Esophagus (tissue), 2 donors: ENCODE data around the gene PRX. TPM values are rescaled to one million over a fixed set of nuclear protein-coding genes. Genes with fewer than 3 reads are reported as not detected.

Source experiments
- H3K27ac ChIP-seq, 2 donors: one replicate each; pipeline ENCODE4 v1.5.1; 2013; ENCODE audit warnings: low read depth in 2 of 2, mild to moderate bottlenecking in 2 of 2, inconsistent platforms in 1 of 2, low read length in 1 of 2, moderate library complexity in 1 of 2
- H3K27me3 ChIP-seq, 2 donors: one replicate each; pipeline ENCODE4 v1.6.1; 2013; ENCODE audit warnings: low read length in 2 of 2, control low read depth in 1 of 2, mild to moderate bottlenecking in 1 of 2; ENCODE audit not compliant: insufficient read depth in 2 of 2, control insufficient read depth in 1 of 2
- H3K36me3 ChIP-seq, 2 donors: one replicate each; pipeline ENCODE4 v1.6.1; 2013; ENCODE audit warnings: low read length in 1 of 2; ENCODE audit not compliant: control insufficient read depth in 2 of 2, insufficient read depth in 2 of 2
- H3K4me1 ChIP-seq, 2 donors: one replicate each; pipeline ENCODE4 v1.6.1; 2013; ENCODE audit warnings: low read length in 1 of 2; ENCODE audit not compliant: control insufficient read depth in 2 of 2, insufficient read depth in 2 of 2
- H3K4me3 ChIP-seq, 2 donors: one replicate each; pipeline ENCODE4 v1.5.1; 2013; ENCODE audit warnings: low read length in 2 of 2, mild to moderate bottlenecking in 2 of 2, low read depth in 1 of 2, moderate library complexity in 1 of 2
- H3K9me3 ChIP-seq, 2 donors: one replicate each; pipeline ENCODE4 v1.6.1; 2013; ENCODE audit warnings: mild to moderate bottlenecking in 2 of 2, low read depth in 1 of 2, low read length in 1 of 2, moderate library complexity in 1 of 2; ENCODE audit not compliant: control insufficient read depth in 2 of 2, insufficient read depth in 1 of 2
- WGBS, 2 donors: extraction: QIAGEN DNeasy Blood & Tissue Kit; methylation state at CpG; one replicate each; pipeline ENCODE4 v1.1.7; 2013; 5-methylcytosine and 5-hydroxymethylcytosine counted together
- polyA plus RNA-seq, 2 donors: library from polyadenylated mRNA; stranded (reverse); fragments of 200-250 nt; gene quantifications; one replicate each; pipeline ENCODE4 v1.2.3, GENCODE V29; 2013
- donor health status: healthy with polysubstance abuse.
- donor health status: Bipolar disorder and iron deficiency.

PRX gene
- polyA plus RNA-seq, 2 donors, result 1.0 to 1.1 TPM

GRCh38 chr19:40407714-40408597 is 5.2 kb downstream of the PRX start:
- H3K36me3 ChIP-seq, result no peaks in the 10 kb centered on the region
- H3K4me1 ChIP-seq, result peaks cover 0 to 2% of the 10 kb centered on the region in 2 donors
- H3K27me3 ChIP-seq, result no peaks in the 10 kb centered on the region
- no peak overlapping the region for H3K4me3 ChIP-seq
- no peak overlapping the region for H3K27ac ChIP-seq
- WGBS, 2 donors, result 54 to 57% methylated on average over 22 of the region's 22 CpGs
- H3K9me3 ChIP-seq, result no peaks in the 10 kb centered on the region

- Histone ChIP-seq H3K4me3 (peak overlapping the region; percentile 53 to 64), H3K27ac (peak overlapping the region; percentile 64 to 85), H3K4me1 (peaks cover 4% of the 10 kb centered on the region in 2 donors), H3K9me3 (no peaks in the 10 kb centered on the region), H3K36me3 (no peaks in the 10 kb centered on the region), H3K27me3 (no peaks in the 10 kb centered on the region)
- WGBS, 2 donors, result 1% methylated on average over 41 of the region's 41 CpGs
Measured at GRCh38 chr19:40403262-40403984, 9.8 kb downstream of the PRX start.

GRCh38 chr19:40400559-40400958 is 12.6 kb downstream of the PRX start:
- WGBS, 2 donors, result 22 to 57% methylated on average over 2 to 3 of the region's 3 CpGs
- peaks cover 4% of the 10 kb centered on the region in 2 donors for H3K4me1 ChIP-seq
- no peaks in the 10 kb centered on the region for H3K27me3 ChIP-seq
- H3K4me3 ChIP-seq, result no peak overlapping the region
- H3K9me3 ChIP-seq, result no peaks in the 10 kb centered on the region
- H3K36me3 ChIP-seq, result no peaks in the 10 kb centered on the region
- no peak overlapping the region for H3K27ac ChIP-seq

GRCh38 chr19:40398417-40399131 is 14.6 kb downstream of the PRX start:
- H3K4me3 ChIP-seq, result no peak overlapping the region
- WGBS, 2 donors, result 54 to 55% methylated on average over 47 to 49 of the region's 49 CpGs

GRCh38 chr19:40397568-40397906 is 15.6 kb downstream of the PRX start:
- H3K36me3 ChIP-seq, result no peaks in the 10 kb centered on the region
- H3K27me3 ChIP-seq, result no peaks in the 10 kb centered on the region
- H3K4me3 ChIP-seq, result no peak overlapping the region
- no peak overlapping the region for H3K27ac ChIP-seq
- WGBS, 2 donors, result 94 to 96% methylated on average over 19 to 22 of the region's 22 CpGs
- peaks cover 9 to 12% of the 10 kb centered on the region in 2 donors for H3K4me1 ChIP-seq
- no peaks in the 10 kb centered on the region for H3K9me3 ChIP-seq

More at GRCh38 chr19:40398417-40399131, 14.6 kb downstream of the PRX start:
- no peaks in the 10 kb centered on the region for H3K27me3 ChIP-seq
- no peaks in the 10 kb centered on the region for H3K9me3 ChIP-seq
- H3K27ac ChIP-seq, result no peak overlapping the region
- H3K4me1 ChIP-seq, result peaks cover 2 to 4% of the 10 kb centered on the region in 2 donors
- H3K36me3 ChIP-seq, result no peaks in the 10 kb centered on the region

GRCh38 chr19:40396886-40397567 is 16.2 kb downstream of the PRX start:
- Histone ChIP-seq H3K9me3 (no peaks in the 10 kb centered on the region), H3K4me1 (peaks cover 9 to 17% of the 10 kb centered on the region in 2 donors), H3K4me3 (no peak overlapping the region), H3K27ac (no peak overlapping the region), H3K27me3 (no peaks in the 10 kb centered on the region), H3K36me3 (no peaks in the 10 kb centered on the region)
- WGBS, 2 donors, result 84 to 90% methylated on average over 20 of the region's 20 CpGs

- Histone ChIP-seq H3K4me3 (no peak overlapping the region), H3K27ac (no peak overlapping the region), H3K36me3 (no peaks in the 10 kb centered on the region), H3K4me1 (peaks cover 9 to 17% of the 10 kb centered on the region in 2 donors), H3K9me3 (no peaks in the 10 kb centered on the region), H3K27me3 (no peaks in the 10 kb centered on the region)
- 86 to 89% methylated on average over 14 of the region's 14 CpGs for WGBS, 2 donors
Measured at GRCh38 chr19:40395956-40396355, 17.2 kb downstream of the PRX start.

- Histone ChIP-seq H3K4me1 (peaks cover 9 to 17% of the 10 kb centered on the region in 2 donors), H3K36me3 (no peaks in the 10 kb centered on the region), H3K27me3 (no peaks in the 10 kb centered on the region), H3K27ac (no peak overlapping the region), H3K9me3 (no peaks in the 10 kb centered on the region), H3K4me3 (no peak overlapping the region)
- 74% methylated on average over 13 of the region's 13 CpGs for WGBS, 2 donors
Measured at GRCh38 chr19:40394816-40395210, 18.4 kb downstream of the PRX start.
